ENCODE results near the gene NECTIN2. TPM values are rescaled to one million over a fixed set of nuclear protein-coding genes. Genes with fewer than 3 reads are reported as not detected.

NECTIN2 gene
- total RNA-seq, 1 donor from 2014 or later = 116 TPM

DNA sequence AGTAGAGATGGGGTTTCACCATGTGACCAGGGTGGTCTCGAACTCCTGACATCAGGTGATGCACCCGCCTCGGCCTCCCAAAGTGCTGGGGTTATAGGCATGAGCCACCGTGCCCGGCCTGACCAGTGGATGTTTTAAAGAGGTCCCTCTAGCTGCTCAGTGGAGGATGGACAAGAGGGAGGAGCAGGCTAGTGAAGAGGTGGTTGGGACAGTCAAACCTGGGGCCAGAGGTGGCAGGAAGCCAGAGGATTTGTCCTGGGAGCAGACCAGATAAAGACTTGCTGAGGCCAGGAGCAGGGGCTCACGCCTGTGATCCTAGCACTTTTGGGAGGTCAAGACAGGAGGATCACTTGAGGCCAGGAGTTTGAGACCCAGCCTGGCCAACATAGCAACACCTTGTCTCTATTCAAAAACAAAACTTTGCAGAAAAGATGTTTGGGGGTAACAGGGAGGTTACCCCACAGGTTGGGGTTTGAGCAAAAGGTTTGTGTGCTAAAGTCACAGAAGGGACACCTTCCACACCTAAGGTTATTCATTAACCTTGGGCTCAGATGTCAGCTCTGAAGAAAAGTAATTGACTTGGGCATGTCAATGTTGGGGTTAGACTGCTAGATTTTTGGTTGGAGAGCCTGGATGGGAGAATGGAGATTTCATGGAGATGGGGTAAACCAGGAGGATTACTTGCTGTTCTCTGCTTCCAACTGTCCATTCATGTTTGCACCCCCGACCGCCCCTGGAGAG lies 28.2 kb upstream of the NECTIN2 start:
- no peak for TF ChIP-seq CTCF (IDR thresholded peaks at IDR 0.05)
- Mint-ChIP-seq H3K27me3 (ENCODE audit: low read depth) (peaks cover 10% of the 10 kb centered on the region), H3K4me3 (ENCODE audit: unreplicated experiment) (no peak overlapping the region), H3K36me3 (ENCODE audit: low read depth) (peaks cover 9% of the 10 kb centered on the region), H3K27ac (ENCODE audit: unreplicated experiment) (no peak overlapping the region), H3K4me1 (ENCODE audit: low read depth) (peaks cover 9% of the 10 kb centered on the region), H3K9me3 (ENCODE audit: low read depth) (no peaks in the 10 kb centered on the region)
- DNase-seq (ENCODE audit: low spot score) = no peak

- no peak for TF ChIP-seq CTCF (IDR thresholded peaks at IDR 0.05)
- no peak for DNase-seq (ENCODE audit: low spot score)
- H3K36me3 Mint-ChIP-seq (ENCODE audit: low read depth) = peaks cover 9% of the 10 kb centered on the region
- no peak overlapping the region for H3K4me3 Mint-ChIP-seq (ENCODE audit: unreplicated experiment)
- no peaks in the 10 kb centered on the region for H3K9me3 Mint-ChIP-seq (ENCODE audit: low read depth)
- no peak overlapping the region for H3K27ac Mint-ChIP-seq (ENCODE audit: unreplicated experiment)
- peaks cover 14% of the 10 kb centered on the region for H3K4me1 Mint-ChIP-seq (ENCODE audit: low read depth)
- H3K27me3 Mint-ChIP-seq (ENCODE audit: low read depth) = peaks cover 10% of the 10 kb centered on the region
Observed at GRCh38 chr19:44818466-44819031, 27.5 kb upstream of the NECTIN2 start.

- Mint-ChIP-seq H3K9me3 (ENCODE audit: low read depth) (no peaks in the 10 kb centered on the region), H3K4me3 (ENCODE audit: unreplicated experiment) (no peak overlapping the region), H3K27ac (ENCODE audit: unreplicated experiment) (no peak overlapping the region), H3K27me3 (ENCODE audit: low read depth) (peaks cover 10% of the 10 kb centered on the region), H3K4me1 (ENCODE audit: low read depth) (peaks cover 14% of the 10 kb centered on the region), H3K36me3 (ENCODE audit: low read depth) (peaks cover 1% of the 10 kb centered on the region)
- TF ChIP-seq CTCF (IDR thresholded peaks at IDR 0.05) = no peak
- DNase-seq (ENCODE audit: low spot score) = no peak
Observed at GRCh38 chr19:44819246-44819832, 26.8 kb upstream of the NECTIN2 start.

DNA sequence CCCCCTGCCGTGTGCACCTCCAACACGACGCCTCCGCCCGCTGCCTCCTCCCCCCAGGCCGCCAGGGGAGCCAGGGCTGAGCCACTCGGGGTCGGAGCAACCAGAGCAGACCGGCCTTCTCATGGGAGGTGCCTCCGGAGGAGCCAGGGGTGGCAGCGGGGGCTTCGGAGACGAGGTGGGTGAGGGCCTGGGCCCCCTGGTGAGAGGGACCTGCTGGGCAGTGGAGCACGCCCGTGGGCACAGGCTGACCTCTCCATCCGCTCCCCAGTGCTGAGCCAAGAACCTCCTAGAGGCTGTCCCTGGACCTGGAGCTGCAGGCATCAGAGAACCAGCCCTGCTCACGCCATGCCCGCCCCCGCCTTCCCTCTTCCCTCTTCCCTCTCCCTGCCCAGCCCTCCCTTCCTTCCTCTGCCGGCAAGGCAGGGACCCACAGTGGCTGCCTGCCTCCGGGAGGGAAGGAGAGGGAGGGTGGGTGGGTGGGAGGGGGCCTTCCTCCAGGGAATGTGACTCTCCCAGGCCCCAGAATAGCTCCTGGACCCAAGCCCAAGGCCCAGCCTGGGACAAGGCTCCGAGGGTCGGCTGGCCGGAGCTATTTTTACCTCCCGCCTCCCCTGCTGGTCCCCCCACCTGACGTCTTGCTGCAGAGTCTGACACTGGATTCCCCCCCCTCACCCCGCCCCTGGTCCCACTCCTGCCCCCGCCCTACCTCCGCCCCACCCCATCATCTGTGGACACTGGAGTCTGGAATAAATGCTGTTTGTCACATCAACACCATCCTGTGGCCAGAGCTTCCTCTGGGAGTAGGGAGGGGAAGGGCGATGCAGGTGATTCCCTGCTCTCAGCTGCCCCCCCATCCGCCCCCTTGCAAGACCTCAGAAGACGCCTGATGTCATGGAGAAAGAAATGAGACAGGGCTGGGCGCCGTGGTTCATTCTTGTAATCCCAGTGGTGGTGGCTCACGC lies 25.2 kb upstream of the NECTIN2 start:
- Mint-ChIP-seq H3K4me1 (ENCODE audit: low read depth) (peaks cover 14% of the 10 kb centered on the region), H3K9me3 (ENCODE audit: low read depth) (no peaks in the 10 kb centered on the region), H3K36me3 (ENCODE audit: low read depth) (no peaks in the 10 kb centered on the region), H3K27me3 (ENCODE audit: low read depth) (peaks cover 13% of the 10 kb centered on the region), H3K27ac (ENCODE audit: unreplicated experiment) (no peak overlapping the region), H3K4me3 (ENCODE audit: unreplicated experiment) (no peak overlapping the region)
- no peak for TF ChIP-seq CTCF (IDR thresholded peaks at IDR 0.05)
- no peak for DNase-seq (ENCODE audit: low spot score)

GRCh38 chr19:44822177-44822576 lies 23.9 kb upstream of the NECTIN2 start:
- peaks cover 14% of the 10 kb centered on the region for H3K4me1 Mint-ChIP-seq (ENCODE audit: low read depth)
- peaks cover 21% of the 10 kb centered on the region for H3K27me3 Mint-ChIP-seq (ENCODE audit: low read depth)
- TF ChIP-seq CTCF (IDR thresholded peaks at IDR 0.05) = no peak
- no peak overlapping the region for H3K4me3 Mint-ChIP-seq (ENCODE audit: unreplicated experiment)
- no peaks in the 10 kb centered on the region for H3K9me3 Mint-ChIP-seq (ENCODE audit: low read depth)
- H3K27ac Mint-ChIP-seq (ENCODE audit: unreplicated experiment) = no peak overlapping the region
- no peaks in the 10 kb centered on the region for H3K36me3 Mint-ChIP-seq (ENCODE audit: low read depth)
- no peak for DNase-seq (ENCODE audit: low spot score)

Data from chondrocyte (in vitro differentiated cells).